ENCODE measurements around the gene TMEM271.

Gene TMEM271

DNA sequence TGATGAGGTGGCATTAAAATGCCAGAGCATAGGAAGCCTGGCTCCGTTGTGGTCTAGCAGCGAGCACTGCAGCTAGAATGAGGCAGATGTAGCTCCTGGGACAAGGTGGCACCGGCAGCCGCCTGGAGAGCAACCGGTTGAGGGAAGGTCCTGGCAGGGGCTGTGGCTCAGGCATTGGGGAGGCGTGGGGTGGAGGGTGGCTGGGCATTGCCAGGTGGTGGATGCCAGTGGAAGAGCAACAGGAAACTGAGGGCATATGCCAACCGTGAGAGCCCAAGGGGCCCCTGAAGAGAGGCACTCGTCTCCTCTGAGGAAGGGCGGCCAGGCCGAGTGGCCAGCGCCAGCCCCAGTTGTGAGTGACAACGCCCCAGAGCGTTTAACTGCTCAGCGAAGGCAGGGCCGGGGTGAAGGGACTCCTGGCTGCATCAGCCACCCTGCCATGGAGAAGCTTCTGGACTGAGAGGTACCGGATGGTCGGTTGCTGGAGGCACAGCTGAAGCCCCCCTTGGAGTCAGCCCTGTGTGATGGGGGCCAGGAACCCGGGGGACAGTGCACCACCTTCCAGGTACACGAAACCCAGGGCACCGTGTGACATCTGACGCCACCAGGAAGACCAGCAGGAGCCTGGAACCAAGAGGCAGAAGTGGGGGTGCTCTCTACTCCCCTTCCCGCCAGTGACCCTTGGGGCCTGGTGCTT is 36.1 kb upstream of the TMEM271 start:
- TF ChIP-seq, protein P1, sequence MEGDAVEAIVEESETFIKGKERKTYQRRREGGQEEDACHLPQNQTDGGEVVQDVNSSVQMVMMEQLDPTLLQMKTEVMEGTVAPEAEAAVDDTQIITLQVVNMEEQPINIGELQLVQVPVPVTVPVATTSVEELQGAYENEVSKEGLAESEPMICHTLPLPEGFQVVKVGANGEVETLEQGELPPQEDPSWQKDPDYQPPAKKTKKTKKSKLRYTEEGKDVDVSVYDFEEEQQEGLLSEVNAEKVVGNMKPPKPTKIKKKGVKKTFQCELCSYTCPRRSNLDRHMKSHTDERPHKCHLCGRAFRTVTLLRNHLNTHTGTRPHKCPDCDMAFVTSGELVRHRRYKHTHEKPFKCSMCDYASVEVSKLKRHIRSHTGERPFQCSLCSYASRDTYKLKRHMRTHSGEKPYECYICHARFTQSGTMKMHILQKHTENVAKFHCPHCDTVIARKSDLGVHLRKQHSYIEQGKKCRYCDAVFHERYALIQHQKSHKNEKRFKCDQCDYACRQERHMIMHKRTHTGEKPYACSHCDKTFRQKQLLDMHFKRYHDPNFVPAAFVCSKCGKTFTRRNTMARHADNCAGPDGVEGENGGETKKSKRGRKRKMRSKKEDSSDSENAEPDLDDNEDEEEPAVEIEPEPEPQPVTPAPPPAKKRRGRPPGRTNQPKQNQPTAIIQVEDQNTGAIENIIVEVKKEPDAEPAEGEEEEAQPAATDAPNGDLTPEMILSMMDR (IDR thresholded peaks at IDR 0.05; ENCODE audit: low read depth, low read length), result no peak
- no peaks in the 10 kb centered on the region for H3K36me3 ChIP-seq
- no peak for DNase-seq
- H3K9me3 ChIP-seq (ENCODE audit: severe bottlenecking), result peaks cover 9% of the 10 kb centered on the region
- no peaks in the 10 kb centered on the region for H3K27me3 ChIP-seq (ENCODE audit: insufficient read depth, low read depth, severe bottlenecking)
- no peak overlapping the region for H3K27ac ChIP-seq
- H3K4me3 ChIP-seq (ENCODE audit: low read depth, low read length), result no peak overlapping the region

DNA sequence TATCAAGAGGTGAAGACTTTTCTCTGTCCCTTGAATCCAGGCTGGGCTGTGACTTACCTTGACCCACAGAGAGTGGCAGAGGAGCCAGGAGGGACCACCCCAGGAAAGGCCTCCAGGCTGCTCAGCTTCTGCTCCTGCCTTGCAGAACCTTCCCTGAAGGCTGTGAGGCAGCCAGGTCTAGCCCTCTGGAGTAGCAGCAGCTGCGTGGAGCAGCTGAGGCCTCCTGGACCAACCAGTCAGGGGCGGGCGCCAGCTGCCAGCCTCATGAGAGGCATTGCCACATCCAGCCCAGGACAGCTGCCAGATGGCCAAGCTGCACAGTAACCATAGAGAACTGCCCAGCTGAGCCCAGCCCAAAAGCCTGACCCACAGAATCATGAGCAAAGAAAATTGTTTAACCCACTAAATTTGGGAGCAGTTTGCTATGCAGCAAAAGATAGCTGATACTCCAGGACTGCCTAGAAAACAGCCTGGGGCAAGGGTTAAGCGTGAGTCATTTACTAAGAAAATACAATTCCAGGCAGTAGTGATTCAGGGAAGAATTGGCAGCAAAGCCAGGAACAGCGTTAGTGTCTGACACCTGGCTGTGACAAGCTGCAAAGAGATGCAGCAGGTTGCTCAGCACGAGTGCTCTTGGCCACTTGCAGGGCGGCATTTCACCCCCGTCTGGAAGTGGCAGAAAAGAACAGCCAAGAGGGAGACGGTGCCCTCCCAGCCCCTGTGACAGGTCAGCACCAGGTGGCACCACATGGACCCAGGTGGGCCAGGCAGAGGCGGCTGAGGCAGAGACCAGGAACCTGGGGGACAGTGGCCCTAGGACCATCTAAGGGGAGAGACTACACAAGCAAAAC is 34.5 kb upstream of the TMEM271 start:
- no peak for DNase-seq
- TF ChIP-seq, protein P1 (IDR thresholded peaks at IDR 0.05; ENCODE audit: low read depth, low read length), result no peak

DNA sequence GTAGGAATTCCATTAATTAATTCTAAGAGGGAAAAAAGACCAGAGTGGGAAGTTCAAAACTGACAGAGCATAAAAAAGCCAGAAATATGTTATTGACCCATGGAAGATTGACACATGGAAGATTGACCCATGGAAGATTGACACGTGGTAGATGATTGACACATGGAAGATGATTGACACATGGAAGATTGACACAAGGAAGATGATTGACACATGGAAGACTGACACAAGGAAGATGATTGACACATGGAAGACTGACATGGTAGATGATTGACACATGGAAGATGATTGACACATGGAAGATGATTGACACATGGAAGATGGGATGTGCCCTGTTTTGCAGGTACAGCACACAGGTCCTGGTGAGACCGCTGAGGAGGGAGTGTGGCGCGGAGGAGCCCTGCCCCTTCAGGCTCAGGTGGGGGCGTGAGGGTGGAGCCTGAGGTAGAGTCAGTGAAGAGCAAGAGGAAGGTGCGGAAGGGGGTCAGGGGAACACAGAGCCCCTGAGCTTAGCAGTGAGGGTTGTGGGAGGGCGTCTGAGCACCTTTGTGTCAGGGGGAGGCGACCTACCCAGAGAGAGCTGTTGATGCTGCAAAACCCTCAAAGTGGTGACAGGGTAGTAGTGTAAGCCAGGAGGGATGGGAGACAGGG is 33.4 kb upstream of the TMEM271 start:
- TF ChIP-seq, protein P1 (IDR thresholded peaks at IDR 0.05; ENCODE audit: low read depth, low read length), result peak; percentile 12; the same call in 1 of the 2 replicates
- no peaks in the 10 kb centered on the region for H3K27me3 ChIP-seq (ENCODE audit: insufficient read depth, low read depth, severe bottlenecking)

More for the DNA sequence above, 34.5 kb upstream of the TMEM271 start:
- no peaks in the 10 kb centered on the region for H3K36me3 ChIP-seq
- no peaks in the 10 kb centered on the region for H3K27me3 ChIP-seq (ENCODE audit: insufficient read depth, low read depth, severe bottlenecking)
- peaks cover 9% of the 10 kb centered on the region for H3K9me3 ChIP-seq (ENCODE audit: severe bottlenecking)
- no peak overlapping the region for H3K27ac ChIP-seq
- H3K4me3 ChIP-seq (ENCODE audit: low read depth, low read length), result no peak overlapping the region

DNA sequence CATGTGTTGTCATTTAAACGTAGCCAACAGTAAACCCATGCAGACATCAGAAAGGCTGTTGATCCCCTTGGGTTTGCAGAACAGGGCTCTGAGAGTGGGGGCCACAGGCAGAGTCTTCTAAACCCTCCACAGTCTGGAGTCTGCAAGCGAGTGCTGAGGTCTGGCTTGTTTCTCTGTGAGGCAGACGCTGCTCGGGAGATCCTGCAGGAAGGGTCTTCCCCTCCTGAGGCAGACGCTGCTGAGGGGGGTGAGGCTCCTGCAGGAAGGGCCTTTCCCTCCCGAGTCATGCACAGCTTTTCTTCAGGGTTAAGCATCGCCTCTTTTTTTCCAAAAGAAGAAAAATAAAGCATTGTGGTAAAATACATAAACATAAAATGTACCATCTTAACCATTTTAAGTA is 32.1 kb upstream of the TMEM271 start:
- Histone ChIP-seq H3K27me3 (ENCODE audit: insufficient read depth, low read depth, severe bottlenecking) (no peaks in the 10 kb centered on the region), H3K4me3 (ENCODE audit: low read depth, low read length) (no peak overlapping the region), H3K36me3 (no peaks in the 10 kb centered on the region), H3K27ac (no peak overlapping the region), H3K9me3 (ENCODE audit: severe bottlenecking) (peaks cover 7% of the 10 kb centered on the region)
- no peak for DNase-seq
- TF ChIP-seq, protein P1 (IDR thresholded peaks at IDR 0.05; ENCODE audit: low read depth, low read length), result no peak

More for the DNA sequence above, 33.4 kb upstream of the TMEM271 start:
- Histone ChIP-seq H3K36me3 (no peaks in the 10 kb centered on the region), H3K9me3 (ENCODE audit: severe bottlenecking) (peaks cover 7% of the 10 kb centered on the region), H3K4me3 (ENCODE audit: low read depth, low read length) (no peak overlapping the region), H3K27ac (no peak overlapping the region)
- no peak for DNase-seq

DNA sequence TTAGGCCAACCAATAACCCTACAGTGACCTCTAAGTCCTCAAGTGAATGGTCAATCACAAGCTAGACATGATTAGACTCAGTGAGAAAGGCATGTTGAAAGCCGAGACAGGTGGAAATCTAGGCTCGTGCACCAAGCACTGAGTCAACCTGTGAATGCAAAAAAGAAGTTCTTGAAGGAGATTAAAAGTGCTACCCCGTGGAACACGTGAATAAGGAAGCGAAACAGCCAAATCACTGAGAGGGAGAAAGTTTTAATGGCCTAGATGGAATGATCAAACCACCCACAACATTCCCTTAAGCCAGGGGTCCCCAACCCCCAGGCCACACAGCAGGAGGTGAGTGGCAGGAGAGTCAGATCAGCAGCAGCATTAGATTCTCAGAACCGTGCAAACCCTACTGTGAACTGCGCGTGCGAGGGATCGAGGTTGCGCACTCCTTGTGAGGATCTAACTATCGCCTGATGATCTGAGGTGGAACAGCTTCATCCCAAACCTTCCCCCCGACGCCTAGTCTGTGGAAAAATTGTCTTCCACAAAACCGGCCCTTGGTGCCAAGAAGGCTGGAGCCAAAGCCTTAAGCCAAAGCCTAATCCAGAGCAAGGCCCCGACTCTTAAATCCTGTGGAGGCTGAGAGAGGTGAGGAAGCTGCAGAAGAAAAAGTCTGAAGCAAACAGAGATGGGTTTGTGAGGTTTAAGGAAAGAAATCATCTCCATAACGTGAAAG is 29.8 kb upstream of the TMEM271 start:
- Histone ChIP-seq H3K27ac (peak overlapping the region; percentile 87), H3K36me3 (no peaks in the 10 kb centered on the region), H3K27me3 (ENCODE audit: insufficient read depth, low read depth, severe bottlenecking) (no peaks in the 10 kb centered on the region), H3K4me3 (ENCODE audit: low read depth, low read length) (no peak overlapping the region), H3K9me3 (ENCODE audit: severe bottlenecking) (peaks cover 7% of the 10 kb centered on the region)
- DNase-seq, result peak; percentile 79
- TF ChIP-seq, protein P1 (IDR thresholded peaks at IDR 0.05; ENCODE audit: low read depth, low read length), result no peak
